Keratinocyte (primary cell): ENCODE measurements around the gene RFX8. TPM values are rescaled to one million over a fixed set of nuclear protein-coding genes. Genes with fewer than 3 reads are reported as not detected.

Experiments
- DNase-seq: peaks from one replicate; pipeline ENCODE4 v3.0.0-alpha.2; 2011; ENCODE audit warnings: low read depth, missing footprints, low spot score
- FAIRE-seq: peaks from 2 replicates; lab custom pipeline; 2011; peaks lifted over from hg19 to GRCh38; lab: Jason Lieb, UNC
- H2AFZ ChIP-seq: 2 replicates; pipeline ENCODE4 v1.6.0; 2012; ENCODE audit warnings: low read length, control low read depth, inconsistent platforms; ENCODE audit not compliant: control insufficient read depth
- H3K27ac ChIP-seq: 2 replicates; pipeline ENCODE4 v1.5.1; 2011; ENCODE audit warnings: low read length; ENCODE audit not compliant: control insufficient read depth, insufficient read depth
- H3K27me3 ChIP-seq: 3 replicates; pipeline ENCODE4 v1.6.0; 2011; ENCODE audit warnings: low read length; ENCODE audit not compliant: control insufficient read depth, insufficient read depth; ENCODE audit errors: extremely low read depth
- H3K36me3 ChIP-seq, 2 experiments: 2 replicates in 1 of 2; 3 replicates in 1 of 2; pipeline ENCODE4 v1.5.1; 2011; ENCODE audit warnings: low read length in 2 of 2, mild to moderate bottlenecking in 1 of 2; ENCODE audit not compliant: control insufficient read depth in 2 of 2, insufficient read depth in 2 of 2; ENCODE audit errors: extremely low read depth in 1 of 2
- H3K4me1 ChIP-seq: 3 replicates; pipeline ENCODE4 v1.5.1; 2011; ENCODE audit warnings: low read length; ENCODE audit not compliant: control insufficient read depth, insufficient read depth; ENCODE audit errors: extremely low read depth
- H3K4me2 ChIP-seq: 3 replicates; pipeline ENCODE4 v1.6.0; 2011; ENCODE audit warnings: low read depth, low read length; ENCODE audit not compliant: control insufficient read depth, insufficient read depth; ENCODE audit errors: extremely low read depth
- H3K4me3 ChIP-seq, 3 experiments: fragments of 200-600 bp in 1 of 3; sonication (generic) in 1 of 3; 2 replicates in 2 of 3; 3 replicates in 1 of 3; pipeline ENCODE4 v1.5.1; 2011 to 2016; ENCODE audit warnings: low read length in 3 of 3, mild to moderate bottlenecking in 3 of 3, control low read depth in 2 of 3, inconsistent platforms in 1 of 3, low read depth in 1 of 3, mixed read lengths in 1 of 3, mixed run types in 1 of 3, moderate library complexity in 1 of 3; ENCODE audit not compliant: control insufficient read depth in 2 of 3, insufficient read depth in 2 of 3; ENCODE audit errors: extremely low read depth in 1 of 3
- H3K79me2 ChIP-seq: 2 replicates; pipeline ENCODE4 v1.6.0; 2012; ENCODE audit warnings: low read length; ENCODE audit not compliant: control insufficient read depth, insufficient read depth
- H3K9ac ChIP-seq: 3 replicates; pipeline ENCODE4 v1.6.0; 2011; ENCODE audit warnings: low read length; ENCODE audit not compliant: control insufficient read depth, insufficient read depth; ENCODE audit errors: extremely low read depth
- H3K9me1 ChIP-seq: 3 replicates; pipeline ENCODE4 v1.6.0; 2011; ENCODE audit warnings: low read length; ENCODE audit not compliant: control insufficient read depth, insufficient read depth; ENCODE audit errors: extremely low read depth
- H3K9me3 ChIP-seq: 2 replicates; pipeline ENCODE4 v1.5.1; 2012; ENCODE audit warnings: low read depth, low read length; ENCODE audit not compliant: control insufficient read depth
- H4K20me1 ChIP-seq: 3 replicates; pipeline ENCODE4 v1.6.0; 2011; ENCODE audit warnings: low read length; ENCODE audit not compliant: control insufficient read depth, insufficient read depth; ENCODE audit errors: extremely low read depth
- EZH2 ChIP-seq: IDR thresholded peaks from one replicate; pipeline ENCODE4 v1.6.1; 2012; ENCODE audit warnings: inconsistent platforms, mild to moderate bottlenecking, low read length, moderate library complexity
- dilution Hi-C: fragments of 300-500 bp; cut with MboI; formaldehyde crosslinking; loops from one replicate; pipeline ENCODE4 v1.7.0; 2020; ENCODE audit warnings: low sequenced_read_pairs; ENCODE audit not compliant: extremely low pct_ligation_motif_present
- polyA minus RNA-seq, 3 experiments: library from RNA; depleted of rRNA, polyadenylated mRNA; stranded (reverse); fragments of >200 nt; gene quantifications; 1 replicate in 1 of 3; 2 replicates in 1 of 3; 3 replicates in 1 of 3; pipeline ENCODE4 v1.2.3, GENCODE V29; 2011
- polyA plus RNA-seq, 5 experiments: library from polyadenylated mRNA; depleted of rRNA in 3 of 5; stranded (reverse) in 3 of 5; stranded (forward) in 1 of 5; unstranded in 1 of 5; fragments of >200 nt; gene quantifications; 1 replicate in 1 of 5; 2 replicates in 3 of 5; 3 replicates in 1 of 5; pipeline versions ENCODE4 v1.2.1 to v1.2.3, GENCODE V29; 2011 to 2012; ENCODE audit warnings: missing spikeins in 2 of 5, low read depth in 1 of 5, low replicate concordance in 1 of 5
- TF ChIP-seq, protein P1 (sequence below), 3 experiments: IDR thresholded peaks in 1 of 3; conservative IDR thresholded peaks in 1 of 3; optimal IDR thresholded peaks in 1 of 3; 2 replicates in 2 of 3; 3 replicates in 1 of 3; pipeline versions ENCODE3 to v1.5.1; 2011; ENCODE audit warnings: low read length in 3 of 3, mild to moderate bottlenecking in 3 of 3, moderate library complexity in 2 of 3, control low read depth in 1 of 3, inconsistent platforms in 1 of 3; ENCODE audit not compliant: insufficient read depth in 2 of 3; ENCODE audit errors: extremely low read depth in 1 of 3

RFX8 gene
- 0.05 TPM in 1 of 3 replicates, not detected in the others for polyA plus RNA-seq
- not detected for polyA plus RNA-seq (2011; ENCODE audit: low read depth)
- polyA plus RNA-seq (2011; cell fraction: cytosol; rRNA removed) = not detected in 2 replicates
- polyA plus RNA-seq (2011; cell fraction: nucleus; rRNA removed) = not detected in 2 replicates
- polyA plus RNA-seq (2012; ENCODE audit: low replicate concordance) = not detected in 2 replicates
- polyA minus RNA-seq = not detected in 3 replicates
- polyA minus RNA-seq (2011; cell fraction: cytosol; rRNA and poly(A)+ RNA removed) = not detected
- polyA minus RNA-seq (2011; cell fraction: nucleus; rRNA and poly(A)+ RNA removed) = not detected in 2 replicates

DNA sequence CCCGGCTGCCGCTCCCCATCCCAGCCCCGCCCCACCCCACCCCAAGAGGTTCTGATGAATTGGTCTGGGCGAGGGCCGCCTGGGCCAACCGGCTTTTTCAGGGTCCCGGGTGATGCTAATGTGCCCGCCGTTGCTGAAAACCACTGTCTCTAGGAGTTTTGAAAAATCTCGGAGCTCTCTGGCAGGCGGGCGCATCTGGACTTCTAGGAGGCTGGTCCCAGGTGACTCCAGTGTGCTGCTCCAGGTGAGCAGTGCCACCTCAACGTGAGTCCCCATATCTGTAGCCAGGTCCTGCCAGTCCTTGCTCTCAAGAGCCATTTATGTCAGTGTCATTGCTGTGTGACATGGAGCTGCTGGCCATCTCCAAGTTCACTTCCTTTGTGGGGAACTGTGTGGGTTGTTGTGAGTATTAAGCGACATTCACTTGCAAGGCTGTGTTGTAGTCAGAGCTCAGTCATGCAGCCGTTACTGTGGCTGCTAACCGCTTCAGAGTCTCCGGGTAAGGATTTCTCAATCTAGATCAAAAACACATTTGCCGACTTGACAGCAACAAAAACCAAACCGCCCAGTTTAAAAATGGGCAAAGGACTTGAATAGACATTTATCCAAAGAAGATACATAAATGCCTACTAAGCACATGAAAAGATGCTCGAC lies at the start of gene RFX8:
RFX8 (minus strand) TSS at position 382 of the 654 bp plus-strand sequence. CDS start 8,264 bp downstream, outside the sequence.
- dilution Hi-C loops = no loop called here
- no peaks in the 10 kb centered on the region for H3K79me2 ChIP-seq
- H3K27ac ChIP-seq = no peak within 1 kb of the TSS
- H3K4me2 ChIP-seq = peak within 1 kb of the TSS; percentile 76
- FAIRE-seq = no peak
- peak within 1 kb of the TSS; percentile 84 for H2AFZ ChIP-seq
- DNase-seq = no peak
- no peaks in the 10 kb centered on the region for H3K9me1 ChIP-seq
- H3K4me1 ChIP-seq = peaks cover 3% of the 10 kb centered on the region
- TF ChIP-seq, protein P1, sequence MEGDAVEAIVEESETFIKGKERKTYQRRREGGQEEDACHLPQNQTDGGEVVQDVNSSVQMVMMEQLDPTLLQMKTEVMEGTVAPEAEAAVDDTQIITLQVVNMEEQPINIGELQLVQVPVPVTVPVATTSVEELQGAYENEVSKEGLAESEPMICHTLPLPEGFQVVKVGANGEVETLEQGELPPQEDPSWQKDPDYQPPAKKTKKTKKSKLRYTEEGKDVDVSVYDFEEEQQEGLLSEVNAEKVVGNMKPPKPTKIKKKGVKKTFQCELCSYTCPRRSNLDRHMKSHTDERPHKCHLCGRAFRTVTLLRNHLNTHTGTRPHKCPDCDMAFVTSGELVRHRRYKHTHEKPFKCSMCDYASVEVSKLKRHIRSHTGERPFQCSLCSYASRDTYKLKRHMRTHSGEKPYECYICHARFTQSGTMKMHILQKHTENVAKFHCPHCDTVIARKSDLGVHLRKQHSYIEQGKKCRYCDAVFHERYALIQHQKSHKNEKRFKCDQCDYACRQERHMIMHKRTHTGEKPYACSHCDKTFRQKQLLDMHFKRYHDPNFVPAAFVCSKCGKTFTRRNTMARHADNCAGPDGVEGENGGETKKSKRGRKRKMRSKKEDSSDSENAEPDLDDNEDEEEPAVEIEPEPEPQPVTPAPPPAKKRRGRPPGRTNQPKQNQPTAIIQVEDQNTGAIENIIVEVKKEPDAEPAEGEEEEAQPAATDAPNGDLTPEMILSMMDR (optimal IDR thresholded peaks at IDR 0.05 in 1 of 3, IDR thresholded peaks at IDR 0.05 in 1 of 3, conservative IDR thresholded peaks at IDR 0.05 in 1 of 3; ENCODE audit: extremely low read depth in 1 of 3, insufficient read depth in 2 of 3, low read length in 3 of 3) = no peak
- no peak for TF ChIP-seq EZH2
- no peaks in the 10 kb centered on the region for H3K27me3 ChIP-seq
- no peaks in the 10 kb centered on the region for H3K36me3 ChIP-seq
- H3K4me3 ChIP-seq = peak within 1 kb of the TSS; percentile 39 to 52 (median 40)
- no peaks in the 10 kb centered on the region for H3K9me3 ChIP-seq
- H3K9ac ChIP-seq = peak within 1 kb of the TSS; percentile 8
- H4K20me1 ChIP-seq = no peaks in the 10 kb centered on the region

DNA sequence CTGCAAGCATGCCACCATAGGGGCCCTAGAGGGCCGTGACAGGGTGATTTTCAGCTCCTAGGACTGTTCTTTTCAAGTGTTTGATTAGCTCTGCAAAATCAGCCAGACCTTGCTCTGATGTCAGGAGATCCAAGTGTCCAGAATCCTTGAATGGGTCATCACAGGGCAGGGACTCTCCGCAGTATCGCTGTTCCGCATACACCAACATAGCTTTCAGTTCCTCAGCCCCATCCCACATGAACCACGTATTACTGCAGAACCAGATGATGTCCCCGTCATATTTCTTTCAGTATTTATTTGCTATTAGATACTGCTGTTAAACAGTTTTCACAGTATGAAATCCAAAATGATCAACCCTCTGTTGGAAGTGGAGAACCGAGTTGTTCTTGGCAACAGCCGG lies 46.6 kb upstream of the RFX8 start:
- Histone ChIP-seq H3K9ac (no peak overlapping the region), H3K9me1 (no peaks in the 10 kb centered on the region), H3K36me3 (no peaks in the 10 kb centered on the region), H3K27me3 (no peaks in the 10 kb centered on the region), H3K9me3 (peaks cover 4% of the 10 kb centered on the region), H3K4me1 (peaks cover 48% of the 10 kb centered on the region), H3K27ac (no peak overlapping the region), H3K4me3 (no peak overlapping the region), H2AFZ (no peak overlapping the region), H3K4me2 (no peak overlapping the region), H4K20me1 (no peaks in the 10 kb centered on the region), H3K79me2 (no peaks in the 10 kb centered on the region)
- no peak for FAIRE-seq
- TF ChIP-seq, protein P1 (optimal IDR thresholded peaks at IDR 0.05 in 1 of 3, IDR thresholded peaks at IDR 0.05 in 1 of 3, conservative IDR thresholded peaks at IDR 0.05 in 1 of 3; ENCODE audit: extremely low read depth in 1 of 3, insufficient read depth in 2 of 3, low read length in 3 of 3) = no peak
- no peak for TF ChIP-seq EZH2
- dilution Hi-C loops = no loop called here
- no peak for DNase-seq
